HepG2 (cell line): ENCODE measurements around the gene TENT4B. TPM values are rescaled to one million over a fixed set of nuclear protein-coding genes. Genes with fewer than 3 reads are reported as not detected.
A peak's percentile ranks its signal among the peaks of the same experiment; 100 is the strongest.

ENCODE experiments used
- ATAC-seq: fragments of 200-7000 bp; cut with Tn5 transposase; 3 replicates; pipeline ENCODE4 v1.9.1; 2020; ENCODE audit warnings: mild to moderate bottlenecking, moderate library complexity
- Bru-seq: library from RNA; stranded (reverse); fragments of 400-500 nt; gene quantifications from one replicate; lab custom pipeline; 2021; lab: Mats Ljungman, UMichigan
- BruChase-seq, 2 experiments: library from RNA; stranded (reverse); fragments of 400-500 nt; gene quantifications; one replicate each; lab custom pipeline; 2021; lab: Mats Ljungman, UMichigan
- BruUV-seq: library from RNA; stranded (reverse); fragments of 400-500 nt; replicated peaks from 2 replicates; lab custom pipeline; 2021; lab: Mats Ljungman, UMichigan
- CTCF ChIA-PET: fragments of 300-600 bp; formaldehyde crosslinking; extraction: SDS; loops from one replicate; lab custom pipeline; 2021; ENCODE audit warnings: low total read pairs, inconsistent platforms, low intra/inter-chr PET ratio; lab: Yijun Ruan, JAX
- POLR2A ChIA-PET: fragments of 350-600 bp; sonication (Branson Sonifier 250); formaldehyde crosslinking; loops from one replicate; lab custom pipeline; 2020; ENCODE audit warnings: antibody characterized with exemption, inconsistent platforms; lab: Yijun Ruan, JAX
- DNase-seq: peaks from one replicate; pipeline ENCODE4 v3.0.0-alpha.2; 2015; ENCODE audit warnings: low spot score
- FAIRE-seq: peaks from 3 replicates; lab custom pipeline; 2011; peaks lifted over from hg19 to GRCh38; lab: Jason Lieb, UNC
- H2AFZ ChIP-seq: one replicate; pipeline ENCODE4 v1.6.1; 2011; ENCODE audit warnings: low read length, inconsistent platforms
- H3K27ac ChIP-seq: fragments of 300-600 bp; 3 replicates; pipeline ENCODE4 v1.8.0; 2011; ENCODE audit warnings: mixed run types, mild to moderate bottlenecking, mixed read lengths, low read length, inconsistent platforms; ENCODE audit not compliant: insufficient read depth; ENCODE audit errors: extremely low read length
- H3K27me3 ChIP-seq, 2 experiments: fragments of 200-600 bp in 1 of 2; 2 replicates in 1 of 2; 3 replicates in 1 of 2; pipeline versions ENCODE4 v1.6.0 to v1.8.0; 2011; ENCODE audit warnings: low read length in 2 of 2, mild to moderate bottlenecking in 2 of 2, moderate library complexity in 2 of 2, inconsistent platforms in 1 of 2; ENCODE audit not compliant: insufficient read depth in 2 of 2, control insufficient read depth in 1 of 2
- H3K36me3 ChIP-seq, 2 experiments: fragments of 200-600 bp in 1 of 2; replicated peaks in 1 of 2; 2 replicates in 1 of 2; 3 replicates in 1 of 2; pipeline versions ENCODE4 v1.5.1 to v1.8.0; 2011; ENCODE audit warnings: low read length in 2 of 2, inconsistent platforms in 1 of 2; ENCODE audit not compliant: insufficient read depth in 2 of 2, control insufficient read depth in 1 of 2
- H3K4me1 ChIP-seq: 2 replicates; pipeline ENCODE4 v1.5.1; 2012; ENCODE audit warnings: low read length, inconsistent platforms; ENCODE audit not compliant: insufficient read depth
- H3K4me2 ChIP-seq: 2 replicates; pipeline ENCODE4 v1.6.0; 2011; ENCODE audit warnings: low read depth, low read length, inconsistent platforms
- H3K4me3 ChIP-seq, 3 experiments: fragments of 200-600 bp in 1 of 3; sonication (generic), shearing (Covaris generic) in 1 of 3; replicated peaks in 1 of 3; 2 replicates each; pipeline ENCODE4 v1.5.1; 2011 to 2016; ENCODE audit warnings: low read length in 3 of 3, inconsistent platforms in 2 of 3, low read depth in 2 of 3, mild to moderate bottlenecking in 2 of 3, control low read depth in 1 of 3, mixed read lengths in 1 of 3; ENCODE audit not compliant: insufficient read depth in 1 of 3
- H3K79me2 ChIP-seq: one replicate; pipeline ENCODE4 v1.6.1; 2011; ENCODE audit warnings: low read length, inconsistent platforms; ENCODE audit not compliant: insufficient read depth
- H3K9ac ChIP-seq: 2 replicates; pipeline ENCODE4 v1.6.0; 2011; ENCODE audit warnings: mild to moderate bottlenecking, low read depth, low read length, inconsistent platforms; ENCODE audit not compliant: insufficient read depth
- H3K9me3 ChIP-seq: 2 replicates; pipeline ENCODE4 v1.5.1; 2012; ENCODE audit warnings: mild to moderate bottlenecking, low read length
- H4K20me1 ChIP-seq: 2 replicates; pipeline ENCODE4 v1.6.0; 2011; ENCODE audit warnings: inconsistent platforms, mild to moderate bottlenecking, low read length, moderate library complexity; ENCODE audit not compliant: insufficient read depth
- ARHGAP35 ChIP-seq: sonication (generic); formaldehyde crosslinking; IDR thresholded peaks from 2 replicates; pipeline ENCODE4 v1.9.0; 2022; ENCODE audit warnings: mild to moderate bottlenecking, inconsistent platforms, moderate library complexity, missing genetic modification reagents, borderline replicate concordance
- EED ChIP-seq: sonication (generic); formaldehyde crosslinking; IDR thresholded peaks from 2 replicates; pipeline ENCODE4 v1.5.0; 2020; ENCODE audit warnings: mild to moderate bottlenecking, missing genetic modification reagents
- ETS1 ChIP-seq: sonication (generic); formaldehyde crosslinking; IDR thresholded peaks from 2 replicates; pipeline ENCODE4 v1.4.0; 2020; ENCODE audit warnings: missing genetic modification reagents
- FOXA3 ChIP-seq: IDR thresholded peaks from 2 replicates; pipeline ENCODE4 v1.6.1; 2016; ENCODE audit warnings: missing genetic modification reagents, missing compliant biosample characterization
- GPBP1L1 ChIP-seq: sonication (generic); formaldehyde crosslinking; IDR thresholded peaks from 2 replicates; pipeline ENCODE4 v1.5.0; 2020; ENCODE audit warnings: mild to moderate bottlenecking, missing genetic modification reagents
- HMGXB4 ChIP-seq, 2 experiments: sonication (generic) in 1 of 2; formaldehyde crosslinking in 1 of 2; IDR thresholded peaks; 2 replicates each; pipeline versions ENCODE4 v1.4.0 to v1.6.1; 2018 to 2020; ENCODE audit warnings: missing genetic modification reagents in 2 of 2, borderline replicate concordance in 1 of 2, low read depth in 1 of 2, mild to moderate bottlenecking in 1 of 2, missing biosample characterization in 1 of 2
- MZF1 ChIP-seq: sonication (generic); formaldehyde crosslinking; IDR thresholded peaks from 2 replicates; pipeline ENCODE4 v1.8.1; 2023; ENCODE audit warnings: mild to moderate bottlenecking, missing genetic modification reagents, borderline replicate concordance
- POLR2A ChIP-seq, 2 experiments: IDR thresholded peaks; 2 replicates each; pipeline ENCODE4 v1.6.1; 2011; ENCODE audit warnings: low read depth in 2 of 2, low read length in 2 of 2, mild to moderate bottlenecking in 1 of 2, moderate library complexity in 1 of 2; ENCODE audit not compliant: insufficient read depth in 1 of 2
- ZNF264 ChIP-seq: sonication (generic); formaldehyde crosslinking; IDR thresholded peaks from 2 replicates; pipeline ENCODE4 v1.4.0; 2020; ENCODE audit warnings: missing genetic modification reagents
- ZNF274 ChIP-seq: sonication (generic); formaldehyde crosslinking; IDR thresholded peaks from 2 replicates; pipeline ENCODE4 v1.5.1; 2020; ENCODE audit warnings: mild to moderate bottlenecking, missing genetic modification reagents
- ZNF598 ChIP-seq: sonication (generic); formaldehyde crosslinking; IDR thresholded peaks from 2 replicates; pipeline ENCODE4 v1.5.1; 2020; ENCODE audit warnings: mild to moderate bottlenecking, missing genetic modification reagents, borderline replicate concordance
- ZNF720 ChIP-seq: sonication (generic); formaldehyde crosslinking; IDR thresholded peaks from 2 replicates; pipeline ENCODE4 v1.4.0; 2020; ENCODE audit warnings: missing genetic modification reagents
- WGBS: methylation state at CpG from one replicate; pipeline ENCODE4 v1.1.6; 2017; ENCODE audit warnings: low lambda C conversion rate; 5-methylcytosine and 5-hydroxymethylcytosine counted together
- in situ Hi-C: cut with HindIII; loops from 2 replicates; pipeline ENCODE4 v1.10.0; 2017; ENCODE audit warnings: low pct_unique_long_range_greater_than_20kb; ENCODE audit not compliant: extremely low pct_ligation_motif_present
- intact Hi-C: fragments of 100-400 bp; cut with micrococcal nuclease; formaldehyde crosslinking; loops from one replicate; pipeline ENCODE4 v1.10.0; 2022; ENCODE audit not compliant: unreplicated experiment
- long read RNA-seq, 2 experiments: library from RNA in 1 of 2; library from polyadenylated mRNA in 1 of 2; stranded (forward) in 1 of 2; unstranded in 1 of 2; transcript quantifications; one replicate each; pipeline ENCODE4 v2.0.0, GENCODE V29; 2019 to 2022
- polyA minus RNA-seq, 3 experiments: library from RNA; depleted of rRNA, polyadenylated mRNA; stranded (reverse); fragments of >200 nt; gene quantifications; 2 replicates each; pipeline ENCODE4 v1.2.3, GENCODE V29; 2011; ENCODE audit warnings: low replicate concordance in 1 of 3
- polyA plus RNA-seq, 8 experiments: library from polyadenylated mRNA; depleted of rRNA in 3 of 8; stranded (reverse) in 7 of 8; unstranded in 1 of 8; fragments of >200 nt; fragmentation: Illumina TruSeq in 4 of 8; extraction: Trizol in 4 of 8; gene quantifications; 2 replicates each; pipeline versions ENCODE4 v1.2.1 to v1.2.3, GENCODE V29; 2011 to 2016; ENCODE audit warnings: low read depth in 4 of 8, missing spikeins in 1 of 8, mixed read lengths in 1 of 8; ENCODE audit not compliant: insufficient read depth in 1 of 8
- total RNA-seq, 5 experiments: library from RNA; depleted of rRNA; stranded (reverse); fragments of >200 nt; fragmentation: Illumina TruSeq; extraction: Trizol; gene quantifications; 2 replicates each; pipeline ENCODE4 v1.2.3, GENCODE V29; 2016; ENCODE audit warnings: low read depth in 1 of 5

Gene TENT4B
- total RNA-seq (2016; rRNA removed; fragmentation: Illumina TruSeq; extraction: Trizol) (32.8 and 36.0 TPM in 2 replicates), polyA plus RNA-seq (2011; rRNA removed) (12.0 and 15.0 TPM in 2 replicates), polyA minus RNA-seq (2011; rRNA and poly(A)+ RNA removed; ENCODE audit: low replicate concordance) (11.8 and 15.0 TPM in 2 replicates), Bru-seq, nascent RNA (percentile 87 among the genes with signal in this experiment), BruChase-seq, experiment 1, labeled RNA remaining after a 6-hour chase (percentile 91 among the genes with signal in this experiment), BruChase-seq, experiment 2, labeled RNA remaining after a 2-hour chase (percentile 92 among the genes with signal in this experiment)
- total RNA-seq (2016; cell fraction: cytosol; rRNA removed; fragmentation: Illumina TruSeq; extraction: Trizol; ENCODE audit: low read depth) = 2.9 and 4.3 TPM in 2 replicates
- 32.0 and 35.5 TPM in 2 replicates for total RNA-seq (2016; cell fraction: insoluble cytoplasmic fraction; rRNA removed; fragmentation: Illumina TruSeq; extraction: Trizol)
- total RNA-seq (2016; cell fraction: membrane; rRNA removed; fragmentation: Illumina TruSeq; extraction: Trizol) = 13.6 and 15.7 TPM in 2 replicates
- 27.7 and 32.7 TPM in 2 replicates for total RNA-seq (2016; cell fraction: nucleus; rRNA removed; fragmentation: Illumina TruSeq; extraction: Trizol)
- 6.2 and 9.6 TPM in 2 replicates for polyA plus RNA-seq (2011; cell fraction: cytosol; rRNA removed)
- polyA plus RNA-seq (2011; cell fraction: nucleus; rRNA removed) = 7.0 and 7.5 TPM in 2 replicates
- polyA plus RNA-seq (2012) = 12.9 and 15.1 TPM in 2 replicates
- polyA plus RNA-seq (2016; cell fraction: cytosol; fragmentation: Illumina TruSeq; extraction: Trizol; ENCODE audit: low read depth) = 0.93 and 0.94 TPM in 2 replicates
- 29.7 and 32.3 TPM in 2 replicates for polyA plus RNA-seq (2016; cell fraction: insoluble cytoplasmic fraction; fragmentation: Illumina TruSeq; extraction: Trizol; ENCODE audit: low read depth)
- polyA plus RNA-seq (2016; cell fraction: membrane; fragmentation: Illumina TruSeq; extraction: Trizol; ENCODE audit: low read depth) = 5.3 and 6.4 TPM in 2 replicates
- polyA plus RNA-seq (2016; cell fraction: nucleus; fragmentation: Illumina TruSeq; extraction: Trizol; ENCODE audit: insufficient read depth, low read depth) = 32.1 and 32.7 TPM in 2 replicates
- polyA minus RNA-seq (2011; cell fraction: cytosol; rRNA and poly(A)+ RNA removed) = 21.1 and 22.3 TPM in 2 replicates
- polyA minus RNA-seq (2011; cell fraction: nucleus; rRNA and poly(A)+ RNA removed) = 33.9 and 35.8 TPM in 2 replicates
- long read RNA-seq, experiment 1, partial matches to known transcripts = 5 of 14 reads
- long read RNA-seq, experiment 1, other reads (novel, unspliced or antisense) = 9 of 14 reads
- long read RNA-seq, experiment 2, partial matches to known transcripts = 1 of 42 reads
- long read RNA-seq, experiment 2, other reads (novel, unspliced or antisense) = 41 of 42 reads

GRCh38 chr16:50152807-50153595 is at the start of gene TENT4B:
TSS of gene TENT4B (plus strand) at chr16:50153306. CDS start at chr16:50153622, 316 bp downstream.
- intact Hi-C loops = loop anchor here (1.0 kb wide), 2 partner anchors 57 to 86 kb away; no protein-coding TSS in a partner anchor
- CTCF ChIA-PET = no interaction called here
- TF ChIP-seq MZF1 (CRISPR knock-in tag) (no peak), ZNF274 (CRISPR knock-in tag) (peak; percentile 96), ZNF598 (CRISPR knock-in tag) (peak; percentile 60; the same call in 1 of the 2 replicates), ARHGAP35 (CRISPR knock-in tag) (peak; percentile 84; the same call in 1 of the 2 replicates), ZNF720 (CRISPR knock-in tag) (no peak), POLR2A (IDR thresholded peaks at IDR 0.05; ENCODE audit: insufficient read depth in 1 of 2, low read depth in 2 of 2, low read length in 2 of 2) (peak; percentile 90 to 91), HMGXB4 (CRISPR knock-in tag; IDR thresholded peaks at IDR 0.05; ENCODE audit: borderline replicate concordance in 1 of 2, low read depth in 1 of 2) (peak; percentile 75 to 81), GPBP1L1 (CRISPR knock-in tag) (no peak), ZNF264 (0 out of 2 replicates have a peak, but pooled peaks have one; percentile 17), FOXA3 (CRISPR knock-in tag) (peak; percentile 61; the same call in 1 of the 2 replicates), EED (CRISPR knock-in tag) (peak; percentile 80; the same call in 1 of the 2 replicates), ETS1 (CRISPR knock-in tag) (0 out of 2 replicates have a peak, but pooled peaks have one; percentile 49)

More at GRCh38 chr16:50152807-50153595, at the start of gene TENT4B:
- peaks cover 15% of the 10 kb centered on the region for H4K20me1 ChIP-seq
- DNase-seq (peak; percentile 62), FAIRE-seq (no peak), ATAC-seq (peak; percentile 68)
- peak within 1 kb of the TSS; percentile 98 to 100 (median 98) for H3K4me3 ChIP-seq
- peaks cover 44% of the 10 kb centered on the region for H3K4me1 ChIP-seq
- WGBS = 2% methylated on average over 24 of the region's 114 CpGs
- BruUV-seq = no TSS peak
- no peaks in the 10 kb centered on the region for H3K9me3 ChIP-seq
- H3K36me3 ChIP-seq = no peaks in the 10 kb centered on the region; a peak in 2 of 5 replicates
- peak within 1 kb of the TSS; percentile 97 for H3K4me2 ChIP-seq
- peak within 1 kb of the TSS; percentile 99 for H3K9ac ChIP-seq
- no peaks in the 10 kb centered on the region; a peak in 1 of 5 replicates for H3K27me3 ChIP-seq
- in situ Hi-C loops = loop anchor here (10.0 kb wide), 1 partner anchor 52 kb away; no protein-coding TSS in a partner anchor
- H3K27ac ChIP-seq = peak within 1 kb of the TSS; percentile 96
- H2AFZ ChIP-seq = peak within 1 kb of the TSS; percentile 87
- peaks cover 44% of the 10 kb centered on the region for H3K79me2 ChIP-seq
- POLR2A ChIA-PET = interaction anchor here (2.0 kb wide), 1 partner anchor 32 kb away, joined by 9 read pairs; no protein-coding TSS in a partner anchor
